WTC11 (cell line): ENCODE results near the gene TMEM132E. TPM values are rescaled to one million over a fixed set of nuclear protein-coding genes. Genes with fewer than 3 reads are reported as not detected.

Experiments
- ATAC-seq: fragments of 200-7000 bp; cut with Tn5 transposase; 2 replicates; pipeline ENCODE4 v1.10.0; 2021; ENCODE audit warnings: mild to moderate bottlenecking, moderate library complexity
- CTCF ChIA-PET: fragments of 300-600 bp; sonication (Branson Sonifier 250); formaldehyde crosslinking; loops from one replicate; lab custom pipeline; 2021; ENCODE audit warnings: antibody characterized with exemption; lab: Charles Lee
- POLR2A ChIA-PET: fragments of 350-600 bp; sonication (Branson Sonifier 250); formaldehyde crosslinking; loops from one replicate; lab custom pipeline; 2021; ENCODE audit warnings: antibody characterized with exemption; lab: Charles Lee
- DNase-seq: peaks from one replicate; pipeline ENCODE4 v3.0.0; 2021; ENCODE audit warnings: low spot score
- H3K27ac Mint-ChIP-seq: 2 replicates; pipeline ENCODE4 v1.8.0; 2021; ENCODE audit warnings: mixed read lengths
- H3K27me3 Mint-ChIP-seq: 2 replicates; pipeline ENCODE4 v1.8.0; 2021; ENCODE audit warnings: low read depth, mild to moderate bottlenecking, moderate library complexity, mixed read lengths
- H3K36me3 Mint-ChIP-seq: 2 replicates; pipeline ENCODE4 v1.8.0; 2021; ENCODE audit warnings: mixed read lengths
- H3K4me1 Mint-ChIP-seq: 2 replicates; pipeline ENCODE4 v1.8.0; 2022; ENCODE audit warnings: mixed read lengths
- H3K4me3 Mint-ChIP-seq: 2 replicates; pipeline ENCODE4 v1.8.0; 2021; ENCODE audit warnings: mild to moderate bottlenecking, moderate library complexity, mixed read lengths
- H3K9me3 Mint-ChIP-seq: 2 replicates; pipeline ENCODE4 v1.8.0; 2021; ENCODE audit warnings: mixed read lengths
- FOXP1 ChIP-seq: sonication (generic); formaldehyde crosslinking; IDR thresholded peaks from 2 replicates; pipeline ENCODE4 v1.8.0; 2022; ENCODE audit warnings: missing genetic modification reagents, mild to moderate bottlenecking, moderate library complexity, borderline replicate concordance
- GRHL2 ChIP-seq: fragments of 250-450 bp; sonication (Bioruptor Pico); IDR thresholded peaks from 2 replicates; pipeline ENCODE4 v1.8.0; 2022; ENCODE audit warnings: mild to moderate bottlenecking, moderate library complexity; ENCODE audit not compliant: insufficient replicate concordance, severe bottlenecking
- HMGA2 ChIP-seq: fragments of 250-450 bp; sonication (Bioruptor Pico); IDR thresholded peaks from 2 replicates; pipeline ENCODE4 v1.4.0; 2021; ENCODE audit warnings: mild to moderate bottlenecking, moderate library complexity
- NFE2L1 ChIP-seq: sonication (generic); formaldehyde crosslinking; IDR thresholded peaks from 2 replicates; pipeline ENCODE4 v1.8.1; 2023; ENCODE audit warnings: missing genetic modification reagents
- SMAD3 ChIP-seq: sonication (generic); formaldehyde crosslinking; IDR thresholded peaks from 2 replicates; pipeline ENCODE4 v1.8.0; 2022; ENCODE audit warnings: missing genetic modification reagents, mild to moderate bottlenecking, borderline replicate concordance
- ZNF281 ChIP-seq: sonication (generic); formaldehyde crosslinking; IDR thresholded peaks from 2 replicates; pipeline ENCODE4 v1.8.0; 2023; ENCODE audit warnings: mild to moderate bottlenecking, missing genetic modification reagents
- total RNA-seq: library from RNA; stranded (reverse); gene quantifications from 3 replicates; pipeline ENCODE4 v1.2.3, GENCODE V29; 2021
- TF ChIP-seq, protein P1 (sequence below): sonication (generic); formaldehyde crosslinking; IDR thresholded peaks from 2 replicates; pipeline ENCODE4 v1.8.0; 2023; ENCODE audit warnings: missing genetic modification reagents, mild to moderate bottlenecking, borderline replicate concordance
- TF ChIP-seq, protein P2 (sequence below): sonication (generic); formaldehyde crosslinking; IDR thresholded peaks from 2 replicates; pipeline ENCODE4 v1.8.1; 2023; ENCODE audit warnings: mild to moderate bottlenecking, missing genetic modification reagents, borderline replicate concordance
- TF ChIP-seq, protein P3 (sequence below): fragments of 200-600 bp; IDR thresholded peaks from 2 replicates; pipeline ENCODE4 v1.8.0; 2022; ENCODE audit warnings: antibody characterized with exemption

The TMEM132E gene
- total RNA-seq, 1 experiment from 2014 or later: 1.2 TPM

DNA sequence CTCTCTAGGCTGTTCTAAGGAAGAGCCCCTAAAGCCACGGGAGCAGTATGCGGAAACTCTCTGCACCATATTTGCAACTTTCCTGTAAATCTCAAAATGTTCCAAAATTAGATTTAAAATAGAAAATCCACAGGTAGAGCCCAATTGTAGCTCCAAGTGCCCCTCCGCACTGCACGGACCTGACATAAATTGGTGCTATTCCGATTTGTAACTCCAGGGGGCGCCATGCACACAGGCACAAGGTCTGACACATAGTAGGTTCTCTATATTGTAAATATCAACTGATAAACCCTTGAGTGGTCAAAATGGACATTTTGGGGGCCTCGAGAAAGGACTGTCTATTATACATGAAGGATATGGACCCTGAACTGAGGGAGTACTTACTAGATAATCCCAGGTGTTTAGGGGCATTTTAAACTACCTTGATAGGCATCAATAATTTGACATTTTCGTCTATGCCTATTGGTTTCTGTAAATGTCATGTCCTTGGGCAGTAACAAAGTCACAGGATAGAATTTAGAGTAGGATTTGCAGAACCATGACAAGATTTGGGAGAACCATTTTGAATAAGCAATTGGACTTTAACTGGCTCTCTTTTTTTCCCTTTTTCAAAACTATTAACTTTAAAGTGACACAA lies 36.6 kb upstream of the TMEM132E start:
- no peaks in the 10 kb centered on the region for H3K9me3 Mint-ChIP-seq
- CTCF ChIA-PET: interaction anchor here (0.5 to 3.7 kb wide), 113 partner anchors 10 to 577 kb away, joined by 3 to 81 read pairs (median 4); partner anchors contain the start of genes LIG3, RAD51D and TMEM132E
- POLR2A ChIA-PET: interaction anchor here (0.6 kb wide), 2 partner anchors 14 to 584 kb away, joined by 3 to 4 read pairs; no protein-coding TSS in a partner anchor
- H3K4me1 Mint-ChIP-seq: peaks cover 5% of the 10 kb centered on the region
- H3K27ac Mint-ChIP-seq: no peak overlapping the region
- no peak overlapping the region for H3K4me3 Mint-ChIP-seq
- H3K27me3 Mint-ChIP-seq: peaks cover 14% of the 10 kb centered on the region; the same call in 1 of the 2 replicates
- TF ChIP-seq HMGA2 (CRISPR knock-in tag): no peak
- TF ChIP-seq ZNF281 (CRISPR knock-in tag): no peak
- TF ChIP-seq, protein P1, sequence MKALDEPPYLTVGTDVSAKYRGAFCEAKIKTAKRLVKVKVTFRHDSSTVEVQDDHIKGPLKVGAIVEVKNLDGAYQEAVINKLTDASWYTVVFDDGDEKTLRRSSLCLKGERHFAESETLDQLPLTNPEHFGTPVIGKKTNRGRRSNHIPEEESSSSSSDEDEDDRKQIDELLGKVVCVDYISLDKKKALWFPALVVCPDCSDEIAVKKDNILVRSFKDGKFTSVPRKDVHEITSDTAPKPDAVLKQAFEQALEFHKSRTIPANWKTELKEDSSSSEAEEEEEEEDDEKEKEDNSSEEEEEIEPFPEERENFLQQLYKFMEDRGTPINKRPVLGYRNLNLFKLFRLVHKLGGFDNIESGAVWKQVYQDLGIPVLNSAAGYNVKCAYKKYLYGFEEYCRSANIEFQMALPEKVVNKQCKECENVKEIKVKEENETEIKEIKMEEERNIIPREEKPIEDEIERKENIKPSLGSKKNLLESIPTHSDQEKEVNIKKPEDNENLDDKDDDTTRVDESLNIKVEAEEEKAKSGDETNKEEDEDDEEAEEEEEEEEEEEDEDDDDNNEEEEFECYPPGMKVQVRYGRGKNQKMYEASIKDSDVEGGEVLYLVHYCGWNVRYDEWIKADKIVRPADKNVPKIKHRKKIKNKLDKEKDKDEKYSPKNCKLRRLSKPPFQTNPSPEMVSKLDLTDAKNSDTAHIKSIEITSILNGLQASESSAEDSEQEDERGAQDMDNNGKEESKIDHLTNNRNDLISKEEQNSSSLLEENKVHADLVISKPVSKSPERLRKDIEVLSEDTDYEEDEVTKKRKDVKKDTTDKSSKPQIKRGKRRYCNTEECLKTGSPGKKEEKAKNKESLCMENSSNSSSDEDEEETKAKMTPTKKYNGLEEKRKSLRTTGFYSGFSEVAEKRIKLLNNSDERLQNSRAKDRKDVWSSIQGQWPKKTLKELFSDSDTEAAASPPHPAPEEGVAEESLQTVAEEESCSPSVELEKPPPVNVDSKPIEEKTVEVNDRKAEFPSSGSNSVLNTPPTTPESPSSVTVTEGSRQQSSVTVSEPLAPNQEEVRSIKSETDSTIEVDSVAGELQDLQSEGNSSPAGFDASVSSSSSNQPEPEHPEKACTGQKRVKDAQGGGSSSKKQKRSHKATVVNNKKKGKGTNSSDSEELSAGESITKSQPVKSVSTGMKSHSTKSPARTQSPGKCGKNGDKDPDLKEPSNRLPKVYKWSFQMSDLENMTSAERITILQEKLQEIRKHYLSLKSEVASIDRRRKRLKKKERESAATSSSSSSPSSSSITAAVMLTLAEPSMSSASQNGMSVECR (CRISPR knock-in tag): no peak
- no peak for TF ChIP-seq FOXP1 (CRISPR knock-in tag)
- TF ChIP-seq, protein P2, sequence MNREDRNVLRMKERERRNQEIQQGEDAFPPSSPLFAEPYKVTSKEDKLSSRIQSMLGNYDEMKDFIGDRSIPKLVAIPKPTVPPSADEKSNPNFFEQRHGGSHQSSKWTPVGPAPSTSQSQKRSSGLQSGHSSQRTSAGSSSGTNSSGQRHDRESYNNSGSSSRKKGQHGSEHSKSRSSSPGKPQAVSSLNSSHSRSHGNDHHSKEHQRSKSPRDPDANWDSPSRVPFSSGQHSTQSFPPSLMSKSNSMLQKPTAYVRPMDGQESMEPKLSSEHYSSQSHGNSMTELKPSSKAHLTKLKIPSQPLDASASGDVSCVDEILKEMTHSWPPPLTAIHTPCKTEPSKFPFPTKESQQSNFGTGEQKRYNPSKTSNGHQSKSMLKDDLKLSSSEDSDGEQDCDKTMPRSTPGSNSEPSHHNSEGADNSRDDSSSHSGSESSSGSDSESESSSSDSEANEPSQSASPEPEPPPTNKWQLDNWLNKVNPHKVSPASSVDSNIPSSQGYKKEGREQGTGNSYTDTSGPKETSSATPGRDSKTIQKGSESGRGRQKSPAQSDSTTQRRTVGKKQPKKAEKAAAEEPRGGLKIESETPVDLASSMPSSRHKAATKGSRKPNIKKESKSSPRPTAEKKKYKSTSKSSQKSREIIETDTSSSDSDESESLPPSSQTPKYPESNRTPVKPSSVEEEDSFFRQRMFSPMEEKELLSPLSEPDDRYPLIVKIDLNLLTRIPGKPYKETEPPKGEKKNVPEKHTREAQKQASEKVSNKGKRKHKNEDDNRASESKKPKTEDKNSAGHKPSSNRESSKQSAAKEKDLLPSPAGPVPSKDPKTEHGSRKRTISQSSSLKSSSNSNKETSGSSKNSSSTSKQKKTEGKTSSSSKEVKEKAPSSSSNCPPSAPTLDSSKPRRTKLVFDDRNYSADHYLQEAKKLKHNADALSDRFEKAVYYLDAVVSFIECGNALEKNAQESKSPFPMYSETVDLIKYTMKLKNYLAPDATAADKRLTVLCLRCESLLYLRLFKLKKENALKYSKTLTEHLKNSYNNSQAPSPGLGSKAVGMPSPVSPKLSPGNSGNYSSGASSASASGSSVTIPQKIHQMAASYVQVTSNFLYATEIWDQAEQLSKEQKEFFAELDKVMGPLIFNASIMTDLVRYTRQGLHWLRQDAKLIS (CRISPR knock-in tag): no peak
- no peak for TF ChIP-seq GRHL2 (CRISPR knock-in tag)
- TF ChIP-seq, protein P3, sequence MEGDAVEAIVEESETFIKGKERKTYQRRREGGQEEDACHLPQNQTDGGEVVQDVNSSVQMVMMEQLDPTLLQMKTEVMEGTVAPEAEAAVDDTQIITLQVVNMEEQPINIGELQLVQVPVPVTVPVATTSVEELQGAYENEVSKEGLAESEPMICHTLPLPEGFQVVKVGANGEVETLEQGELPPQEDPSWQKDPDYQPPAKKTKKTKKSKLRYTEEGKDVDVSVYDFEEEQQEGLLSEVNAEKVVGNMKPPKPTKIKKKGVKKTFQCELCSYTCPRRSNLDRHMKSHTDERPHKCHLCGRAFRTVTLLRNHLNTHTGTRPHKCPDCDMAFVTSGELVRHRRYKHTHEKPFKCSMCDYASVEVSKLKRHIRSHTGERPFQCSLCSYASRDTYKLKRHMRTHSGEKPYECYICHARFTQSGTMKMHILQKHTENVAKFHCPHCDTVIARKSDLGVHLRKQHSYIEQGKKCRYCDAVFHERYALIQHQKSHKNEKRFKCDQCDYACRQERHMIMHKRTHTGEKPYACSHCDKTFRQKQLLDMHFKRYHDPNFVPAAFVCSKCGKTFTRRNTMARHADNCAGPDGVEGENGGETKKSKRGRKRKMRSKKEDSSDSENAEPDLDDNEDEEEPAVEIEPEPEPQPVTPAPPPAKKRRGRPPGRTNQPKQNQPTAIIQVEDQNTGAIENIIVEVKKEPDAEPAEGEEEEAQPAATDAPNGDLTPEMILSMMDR: peak; percentile 98
- TF ChIP-seq SMAD3 (CRISPR knock-in tag): no peak
- no peak for TF ChIP-seq NFE2L1 (CRISPR knock-in tag)
- H3K36me3 Mint-ChIP-seq: no peaks in the 10 kb centered on the region
- ATAC-seq (peak; percentile 68), DNase-seq (peak; percentile 73)
